H54 (cell line): ENCODE results near the gene HNRNPR.
"Not testable (repeated sequence)": the region's sequence is repeated elsewhere in the genome, so short reads cannot be mapped to it uniquely, and the experiment has no call there.

Source experiments
- DNase-seq: peaks from one replicate; pipeline ENCODE4 v3.0.0; 2011; ENCODE audit warnings: low spot score, mixed read lengths; ENCODE audit not compliant: insufficient read length
- FAIRE-seq: peaks from 3 replicates; lab custom pipeline; 2011; peaks lifted over from hg19 to GRCh38; lab: Jason Lieb, UNC
- POLR2A ChIP-seq: IDR thresholded peaks from 2 replicates; pipeline ENCODE4 v1.6.1; 2011; ENCODE audit warnings: low read depth, mild to moderate bottlenecking, low read length

Gene HNRNPR

GRCh38 chr1:23376890-23377811 is 33.1 kb upstream of the HNRNPR start:
- FAIRE-seq (peak; percentile 84), DNase-seq (peak; percentile 38)
- no peak for TF ChIP-seq POLR2A

DNA sequence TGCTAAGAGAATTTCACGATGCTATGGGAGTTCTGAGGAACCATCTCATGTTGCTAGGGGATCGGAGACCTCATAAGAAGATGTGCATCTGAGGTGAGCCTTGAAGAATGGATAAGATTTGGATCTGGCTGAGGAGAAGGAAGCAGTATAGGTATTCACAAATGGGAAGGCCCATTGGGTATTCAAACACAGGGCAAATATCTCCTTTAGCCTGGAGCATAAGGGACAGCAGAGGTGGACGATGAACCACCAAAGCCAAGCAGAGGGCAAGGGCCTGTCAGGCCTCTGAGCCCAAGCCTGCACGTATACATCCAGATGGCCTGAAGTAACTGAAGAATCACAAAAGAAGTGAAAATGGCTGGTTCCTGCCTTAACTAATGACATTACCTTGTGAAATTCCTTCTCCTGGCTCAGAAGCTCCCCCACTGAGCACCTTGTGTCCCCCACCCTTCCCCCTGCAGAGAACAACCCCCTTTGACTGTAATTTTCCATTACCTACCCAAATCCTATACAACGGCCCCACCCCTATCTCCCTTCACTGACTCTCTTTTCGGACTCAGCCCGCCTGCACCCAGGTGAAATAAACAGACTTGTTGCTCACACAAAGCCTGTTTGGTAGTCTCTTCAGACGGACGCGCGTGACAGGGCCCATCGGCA is 30.1 kb upstream of the HNRNPR start:
- FAIRE-seq, DNase-seq: not testable (repeated sequence)

DNA sequence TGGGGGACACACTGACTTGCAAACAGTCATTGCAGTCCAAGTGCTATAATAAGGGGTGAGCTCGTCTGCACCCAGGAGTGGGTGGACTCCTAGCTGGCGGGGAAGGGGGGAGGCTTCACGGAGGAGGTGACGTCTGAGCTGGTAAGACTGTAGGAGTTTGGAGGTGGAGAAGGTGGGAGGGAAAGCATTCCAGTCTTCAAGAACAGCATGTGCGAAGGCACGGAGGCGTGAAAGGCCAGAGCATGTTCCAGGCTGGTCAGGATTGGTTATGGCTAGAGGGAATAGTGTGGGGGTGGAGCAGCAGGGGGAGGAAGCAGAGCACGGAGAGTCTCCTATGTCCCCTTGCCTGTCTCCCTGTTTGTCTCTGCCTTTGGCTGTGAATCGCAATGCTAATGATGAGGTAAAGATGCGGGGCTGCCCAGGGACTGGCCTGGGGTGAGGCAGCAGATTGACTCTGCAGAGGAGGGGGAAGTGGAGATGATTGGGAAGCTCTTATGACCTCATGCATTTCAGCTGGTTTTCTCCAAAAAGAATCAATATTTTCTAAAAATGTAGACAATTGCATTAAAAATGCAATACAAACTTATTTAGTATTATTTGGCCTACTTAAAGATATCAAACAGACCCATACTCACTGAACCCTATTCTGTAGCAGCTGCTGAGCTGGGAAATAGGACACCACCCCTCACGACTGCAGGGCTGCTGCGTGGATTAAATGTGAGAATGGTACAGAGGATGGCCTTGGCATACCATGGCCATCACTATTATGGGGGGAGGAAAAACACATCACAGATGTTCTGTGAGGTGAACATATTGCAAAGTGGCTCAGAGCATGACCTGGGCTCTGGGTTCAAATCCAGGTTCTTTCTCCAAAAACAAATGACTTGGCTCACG is 28.1 kb upstream of the HNRNPR start:
- no peak for DNase-seq
- no peak for TF ChIP-seq POLR2A
- FAIRE-seq = no peak

DNA sequence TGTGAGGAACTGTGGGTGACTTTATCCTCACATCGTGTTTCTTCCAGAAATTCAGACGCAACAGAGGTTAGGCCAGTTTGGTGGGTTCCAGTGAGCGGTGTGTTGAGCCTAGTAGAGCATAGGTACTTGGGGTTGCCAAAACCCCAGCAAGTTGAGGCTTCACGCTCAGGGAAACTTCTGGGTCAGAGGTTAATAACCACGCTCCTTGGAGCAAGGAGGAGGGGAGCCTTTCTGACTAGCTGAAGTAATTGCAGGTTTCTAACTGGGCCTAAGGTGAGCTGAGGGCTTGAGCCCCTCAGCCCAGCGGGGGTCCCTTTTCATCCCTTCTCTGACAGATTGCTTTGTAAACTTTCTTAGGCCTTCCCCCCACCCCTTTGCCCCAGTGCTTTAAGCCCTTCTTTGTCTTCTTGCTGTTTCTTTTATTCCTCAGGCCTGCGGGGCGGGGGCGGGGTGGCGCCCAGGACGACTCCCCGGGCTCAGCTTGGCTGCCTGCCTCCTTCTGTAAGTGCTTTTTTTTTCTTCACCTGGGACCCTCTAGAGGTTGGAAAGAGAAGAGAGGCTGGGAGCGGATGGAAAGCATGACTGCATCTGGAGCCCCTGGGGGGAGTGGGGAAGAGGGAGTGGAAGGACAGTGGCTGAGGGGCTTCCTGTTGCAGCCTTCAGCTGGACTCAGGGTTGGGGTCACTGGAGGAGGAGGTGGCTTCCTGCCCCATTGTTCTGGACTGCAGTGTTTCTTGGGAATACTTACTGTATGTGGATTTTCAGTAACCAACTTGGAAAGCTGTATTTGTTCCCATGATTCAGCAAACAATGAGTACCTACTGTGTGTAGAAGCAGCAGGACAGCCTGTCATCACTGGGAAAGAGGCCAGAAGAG is 26.9 kb upstream of the HNRNPR start:
- no peak for DNase-seq
- no peak for TF ChIP-seq POLR2A
- no peak for FAIRE-seq

DNA sequence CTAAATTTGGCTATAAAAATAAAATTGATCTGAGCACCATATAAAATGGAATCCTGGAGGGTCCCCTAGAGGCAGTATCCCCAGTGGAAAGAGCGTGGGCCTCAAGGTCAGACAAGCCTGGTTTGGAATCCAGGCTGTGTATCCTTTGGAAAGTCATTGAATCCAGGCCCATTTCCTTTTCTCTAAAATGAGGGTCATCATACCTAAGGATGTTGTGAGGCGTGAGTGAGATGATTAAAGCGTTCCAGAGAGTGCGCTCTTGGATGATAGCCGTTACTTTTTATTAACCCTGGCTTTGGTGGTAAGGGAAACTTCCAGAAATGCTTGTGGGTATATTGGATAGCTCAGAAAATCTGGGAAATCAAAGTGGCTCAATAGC is 26.2 kb upstream of the HNRNPR start:
- FAIRE-seq (no peak), DNase-seq (no peak)

GRCh38 chr1:23369335-23370013 is 25.4 kb upstream of the HNRNPR start, which contains the start of gene ZNF436:
Gene ZNF436, minus strand, starts transcription at chr1:23369836. Its CDS starts 1,831 bp downstream, at chr1:23368005.
- DNase-seq (peak; percentile 26), FAIRE-seq (no peak)
- TF ChIP-seq POLR2A = no peak

More for the DNA sequence above, 26.2 kb upstream of the HNRNPR start:
- TF ChIP-seq POLR2A = no peak

GRCh38 chr1:23368562-23369334 is 24.7 kb upstream of the HNRNPR start:
- FAIRE-seq (no peak), DNase-seq (peak; percentile 35)
- TF ChIP-seq POLR2A = peak; percentile 53; the same call in 1 of the 2 replicates

GRCh38 chr1:23367791-23368561 is 23.9 kb upstream of the HNRNPR start:
- peak; percentile 88 for FAIRE-seq
- DNase-seq = peak; percentile 87
- peak; percentile 59 for TF ChIP-seq POLR2A

DNA sequence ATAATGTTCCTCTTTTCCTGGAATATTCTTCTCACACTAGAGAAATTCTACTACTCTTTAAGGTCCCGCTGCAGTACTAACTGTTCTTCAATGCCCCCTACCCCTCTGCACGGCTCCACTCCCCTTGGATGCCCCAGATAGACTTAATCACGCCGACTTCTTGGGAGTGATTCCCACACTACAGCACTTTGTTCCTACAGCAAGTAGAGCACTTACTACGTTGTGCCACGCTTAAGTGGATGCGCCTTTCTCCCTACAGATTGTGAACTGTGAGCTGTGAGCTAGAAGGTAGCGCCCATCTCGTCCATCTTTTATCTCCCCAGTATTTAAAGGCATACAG is 23.3 kb upstream of the HNRNPR start:
- FAIRE-seq (no peak), DNase-seq (no peak)
- no peak for TF ChIP-seq POLR2A

GRCh38 chr1:23366598-23366997 is 22.5 kb upstream of the HNRNPR start:
- TF ChIP-seq POLR2A = no peak
- FAIRE-seq (no peak), DNase-seq (no peak)

DNA sequence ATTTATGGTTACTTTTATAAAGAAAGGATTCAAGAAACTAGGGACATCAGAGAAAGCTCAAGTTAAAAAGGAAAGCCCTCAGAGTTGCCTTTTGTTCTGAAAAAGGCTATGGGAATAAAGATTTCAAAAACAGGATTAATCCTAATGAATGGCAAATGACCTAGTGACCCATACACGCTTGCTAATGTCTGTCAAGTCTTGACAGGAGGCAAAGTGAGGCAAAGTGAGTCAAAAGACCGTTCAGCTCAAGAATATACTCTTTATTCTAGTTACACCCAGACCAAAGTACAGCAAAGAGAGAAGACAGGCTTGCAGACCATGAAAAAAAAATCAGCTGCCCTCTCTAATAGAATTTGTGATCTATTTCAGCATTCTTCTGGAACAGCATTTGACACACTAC is 22.1 kb upstream of the HNRNPR start:
- DNase-seq = no peak
- FAIRE-seq = no peak
- no peak for TF ChIP-seq POLR2A
